ENCODE data around the gene CFAP61. TPM values are rescaled to one million over a fixed set of nuclear protein-coding genes. Genes with fewer than 3 reads are reported as not detected.
"Not testable (repeated sequence)": the region's sequence is repeated elsewhere in the genome, so short reads cannot be mapped to it uniquely, and the experiment has no call there.

Gene CFAP61
- total RNA-seq, 6 experiments from 2014 or later: 0.26 TPM; not detected in 5

GRCh38 chr20:20217621-20218020, 165.3 kb downstream of the CFAP61 start:
- Mint-ChIP-seq H3K27me3 (ENCODE audit: insufficient read depth) (no peaks in the 10 kb centered on the region), H3K9me3 (no peaks in the 10 kb centered on the region; the same call in 1 of the 2 replicates), H3K4me1 (ENCODE audit: low read depth) (no peaks in the 10 kb centered on the region), H3K36me3 (ENCODE audit: low read depth) (no peaks in the 10 kb centered on the region), H3K27ac (no peak overlapping the region), H3K4me3 (no peak overlapping the region)
- no peak for DNase-seq
- TF ChIP-seq, protein P1, sequence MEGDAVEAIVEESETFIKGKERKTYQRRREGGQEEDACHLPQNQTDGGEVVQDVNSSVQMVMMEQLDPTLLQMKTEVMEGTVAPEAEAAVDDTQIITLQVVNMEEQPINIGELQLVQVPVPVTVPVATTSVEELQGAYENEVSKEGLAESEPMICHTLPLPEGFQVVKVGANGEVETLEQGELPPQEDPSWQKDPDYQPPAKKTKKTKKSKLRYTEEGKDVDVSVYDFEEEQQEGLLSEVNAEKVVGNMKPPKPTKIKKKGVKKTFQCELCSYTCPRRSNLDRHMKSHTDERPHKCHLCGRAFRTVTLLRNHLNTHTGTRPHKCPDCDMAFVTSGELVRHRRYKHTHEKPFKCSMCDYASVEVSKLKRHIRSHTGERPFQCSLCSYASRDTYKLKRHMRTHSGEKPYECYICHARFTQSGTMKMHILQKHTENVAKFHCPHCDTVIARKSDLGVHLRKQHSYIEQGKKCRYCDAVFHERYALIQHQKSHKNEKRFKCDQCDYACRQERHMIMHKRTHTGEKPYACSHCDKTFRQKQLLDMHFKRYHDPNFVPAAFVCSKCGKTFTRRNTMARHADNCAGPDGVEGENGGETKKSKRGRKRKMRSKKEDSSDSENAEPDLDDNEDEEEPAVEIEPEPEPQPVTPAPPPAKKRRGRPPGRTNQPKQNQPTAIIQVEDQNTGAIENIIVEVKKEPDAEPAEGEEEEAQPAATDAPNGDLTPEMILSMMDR (IDR thresholded peaks at IDR 0.05): no peak

DNA sequence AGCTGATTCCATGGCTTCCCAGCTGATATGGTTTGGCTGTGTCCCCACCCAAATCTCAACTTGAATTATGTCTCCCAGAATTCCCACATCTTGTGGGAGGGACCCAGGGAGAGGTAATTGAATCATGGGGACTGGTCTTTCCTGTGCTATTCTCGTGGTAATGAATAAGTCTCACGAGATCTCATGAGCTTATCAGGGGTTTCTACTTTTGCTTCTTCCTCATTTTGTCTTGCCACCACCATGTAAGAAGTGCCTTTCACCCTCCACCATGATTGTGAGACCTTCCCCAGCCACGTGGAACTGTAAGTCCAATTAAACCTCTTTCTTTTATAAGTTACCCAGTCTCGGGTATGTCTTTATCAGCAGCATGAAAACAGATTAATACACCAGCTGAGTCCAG, 165.8 kb downstream of the CFAP61 start:
- H3K36me3 Mint-ChIP-seq (ENCODE audit: low read depth); H3K4me1 Mint-ChIP-seq (ENCODE audit: low read depth); DNase-seq; H3K27ac Mint-ChIP-seq; H3K27me3 Mint-ChIP-seq (ENCODE audit: insufficient read depth); H3K9me3 Mint-ChIP-seq; H3K4me3 Mint-ChIP-seq: not testable (repeated sequence)

GRCh38 chr20:20219016-20219415, 166.7 kb downstream of the CFAP61 start:
- DNase-seq: no peak
- no peak overlapping the region for H3K27ac Mint-ChIP-seq
- no peaks in the 10 kb centered on the region for H3K4me1 Mint-ChIP-seq (ENCODE audit: low read depth)
- H3K9me3 Mint-ChIP-seq: no peaks in the 10 kb centered on the region; the same call in 1 of the 2 replicates
- no peaks in the 10 kb centered on the region for H3K36me3 Mint-ChIP-seq (ENCODE audit: low read depth)
- H3K4me3 Mint-ChIP-seq: no peak overlapping the region
- TF ChIP-seq, protein P1 (IDR thresholded peaks at IDR 0.05): no peak
- no peaks in the 10 kb centered on the region for H3K27me3 Mint-ChIP-seq (ENCODE audit: insufficient read depth)

GRCh38 chr20:20220134-20220533, 167.8 kb downstream of the CFAP61 start:
- H3K4me3 Mint-ChIP-seq: no peak overlapping the region
- H3K27ac Mint-ChIP-seq: no peak overlapping the region
- no peaks in the 10 kb centered on the region; the same call in 1 of the 2 replicates for H3K9me3 Mint-ChIP-seq
- no peaks in the 10 kb centered on the region for H3K27me3 Mint-ChIP-seq (ENCODE audit: insufficient read depth)
- H3K4me1 Mint-ChIP-seq (ENCODE audit: low read depth): no peaks in the 10 kb centered on the region
- H3K36me3 Mint-ChIP-seq (ENCODE audit: low read depth): no peaks in the 10 kb centered on the region
- TF ChIP-seq, protein P1 (IDR thresholded peaks at IDR 0.05): no peak
- DNase-seq: no peak

GRCh38 chr20:20223981-20224380, 171.6 kb downstream of the CFAP61 start:
- Mint-ChIP-seq H3K36me3 (ENCODE audit: low read depth) (no peaks in the 10 kb centered on the region), H3K9me3 (no peaks in the 10 kb centered on the region; the same call in 1 of the 2 replicates), H3K27me3 (ENCODE audit: insufficient read depth) (no peaks in the 10 kb centered on the region; the same call in 1 of the 2 replicates), H3K4me3 (no peak overlapping the region), H3K4me1 (ENCODE audit: low read depth) (no peaks in the 10 kb centered on the region), H3K27ac (no peak overlapping the region)
- TF ChIP-seq, protein P1 (IDR thresholded peaks at IDR 0.05): no peak
- DNase-seq: no peak

DNA sequence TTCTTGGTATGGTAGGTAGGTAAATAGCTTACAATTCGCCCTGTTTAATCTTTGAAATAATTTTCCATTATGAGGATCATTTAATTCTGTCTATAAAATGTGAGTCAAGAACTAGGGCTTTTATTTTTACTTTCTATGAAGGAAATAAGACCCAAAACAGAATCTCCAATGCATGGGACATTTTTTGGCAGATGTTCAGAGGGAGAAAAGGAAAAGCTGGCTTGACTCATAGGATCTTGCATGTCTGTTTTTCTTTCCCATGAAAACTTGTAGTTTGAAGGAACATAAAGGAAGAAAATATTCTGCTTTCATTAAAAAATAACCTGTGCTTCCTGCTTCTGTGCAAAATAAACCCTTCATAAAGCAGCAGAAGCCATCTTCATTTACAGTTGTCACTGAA, 172.5 kb downstream of the CFAP61 start:
- Mint-ChIP-seq H3K4me1 (ENCODE audit: low read depth) (no peaks in the 10 kb centered on the region), H3K36me3 (ENCODE audit: low read depth) (no peaks in the 10 kb centered on the region), H3K9me3 (no peaks in the 10 kb centered on the region; the same call in 1 of the 2 replicates), H3K4me3 (no peak overlapping the region), H3K27me3 (ENCODE audit: insufficient read depth) (no peaks in the 10 kb centered on the region; the same call in 1 of the 2 replicates), H3K27ac (no peak overlapping the region)
- DNase-seq: no peak
- TF ChIP-seq, protein P1 (IDR thresholded peaks at IDR 0.05): no peak

All from HFFc6 (cell line).